ENCODE data around the gene C5orf15.
A peak's percentile ranks its signal among the peaks of the same experiment; 100 is the strongest.

The C5orf15 gene

GRCh38 chr5:133995341-133995740, 26.9 kb upstream of the C5orf15 start:
- TF ChIP-seq, protein P1, sequence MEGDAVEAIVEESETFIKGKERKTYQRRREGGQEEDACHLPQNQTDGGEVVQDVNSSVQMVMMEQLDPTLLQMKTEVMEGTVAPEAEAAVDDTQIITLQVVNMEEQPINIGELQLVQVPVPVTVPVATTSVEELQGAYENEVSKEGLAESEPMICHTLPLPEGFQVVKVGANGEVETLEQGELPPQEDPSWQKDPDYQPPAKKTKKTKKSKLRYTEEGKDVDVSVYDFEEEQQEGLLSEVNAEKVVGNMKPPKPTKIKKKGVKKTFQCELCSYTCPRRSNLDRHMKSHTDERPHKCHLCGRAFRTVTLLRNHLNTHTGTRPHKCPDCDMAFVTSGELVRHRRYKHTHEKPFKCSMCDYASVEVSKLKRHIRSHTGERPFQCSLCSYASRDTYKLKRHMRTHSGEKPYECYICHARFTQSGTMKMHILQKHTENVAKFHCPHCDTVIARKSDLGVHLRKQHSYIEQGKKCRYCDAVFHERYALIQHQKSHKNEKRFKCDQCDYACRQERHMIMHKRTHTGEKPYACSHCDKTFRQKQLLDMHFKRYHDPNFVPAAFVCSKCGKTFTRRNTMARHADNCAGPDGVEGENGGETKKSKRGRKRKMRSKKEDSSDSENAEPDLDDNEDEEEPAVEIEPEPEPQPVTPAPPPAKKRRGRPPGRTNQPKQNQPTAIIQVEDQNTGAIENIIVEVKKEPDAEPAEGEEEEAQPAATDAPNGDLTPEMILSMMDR (IDR thresholded peaks at IDR 0.05; ENCODE audit: low read length): no peak
- no peak for TF ChIP-seq EZH2 (IDR thresholded peaks at IDR 0.05; ENCODE audit: borderline replicate concordance, low read length)
- H2AFZ ChIP-seq (ENCODE audit: low read length): no peak overlapping the region
- 0 out of 2 replicates have a peak, but pooled peaks cover 4% of the 10 kb centered on the region for H3F3A ChIP-seq (ENCODE audit: insufficient read depth, low read length)
- no peaks in the 10 kb centered on the region for H4K20me1 ChIP-seq (ENCODE audit: insufficient read depth, low read length)
- H3K9ac ChIP-seq (ENCODE audit: low read length): peak overlapping the region; percentile 9; the same call in 1 of the 2 replicates
- H3K9me2 ChIP-seq (ENCODE audit: low read depth, low read length): no peaks in the 10 kb centered on the region
- H3K27ac ChIP-seq (ENCODE audit: low read depth, low read length, poor library complexity, severe bottlenecking): peak overlapping the region; percentile 65
- H3K4me2 ChIP-seq (ENCODE audit: low read length): peak overlapping the region; percentile 59
- H3K4me1 ChIP-seq (ENCODE audit: insufficient read depth, low read length, severe bottlenecking): peaks cover 83% of the 10 kb centered on the region
- no peaks in the 10 kb centered on the region for H3K9me3 ChIP-seq (ENCODE audit: low read length)
- peak overlapping the region; percentile 14 for H3K4me3 ChIP-seq (ENCODE audit: low read depth, low read length, poor library complexity, severe bottlenecking)
- peaks cover 19% of the 10 kb centered on the region for H3K36me3 ChIP-seq (ENCODE audit: insufficient read depth, low read length)
- peaks cover 66% of the 10 kb centered on the region for H3K79me2 ChIP-seq (ENCODE audit: insufficient read depth, low read length)
- no peaks in the 10 kb centered on the region for H3K27me3 ChIP-seq (ENCODE audit: insufficient read depth, low read length)

DNA sequence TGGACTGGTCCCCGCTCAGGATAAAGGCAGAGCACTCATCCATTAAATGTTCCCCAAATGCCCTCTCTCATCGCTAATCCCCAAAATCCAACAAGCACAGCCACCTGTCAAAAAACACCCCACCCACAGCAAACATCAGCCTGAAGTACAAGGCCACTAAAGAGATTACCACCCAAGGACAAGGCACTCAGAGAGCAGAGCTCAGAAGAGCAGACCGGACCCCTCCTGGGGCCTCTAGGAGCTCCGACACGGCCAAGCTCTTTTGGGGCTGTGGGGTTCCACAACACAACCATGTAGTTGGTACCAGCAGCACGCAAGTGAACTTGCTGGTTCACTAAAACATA, 26.5 kb upstream of the C5orf15 start:
- H3K4me2 ChIP-seq (ENCODE audit: low read length): peak overlapping the region; percentile 59
- H3K36me3 ChIP-seq (ENCODE audit: insufficient read depth, low read length): peaks cover 23% of the 10 kb centered on the region
- H3K4me1 ChIP-seq (ENCODE audit: insufficient read depth, low read length, severe bottlenecking): peaks cover 83% of the 10 kb centered on the region
- H3F3A ChIP-seq (ENCODE audit: insufficient read depth, low read length): 0 out of 2 replicates have a peak, but pooled peaks cover 4% of the 10 kb centered on the region
- peaks cover 62% of the 10 kb centered on the region for H3K79me2 ChIP-seq (ENCODE audit: insufficient read depth, low read length)
- H3K27me3 ChIP-seq (ENCODE audit: insufficient read depth, low read length): no peaks in the 10 kb centered on the region
- H3K4me3 ChIP-seq (ENCODE audit: low read depth, low read length, poor library complexity, severe bottlenecking): peak overlapping the region; percentile 14
- H4K20me1 ChIP-seq (ENCODE audit: insufficient read depth, low read length): no peaks in the 10 kb centered on the region
- H3K9me2 ChIP-seq (ENCODE audit: low read depth, low read length): no peaks in the 10 kb centered on the region
- H3K9ac ChIP-seq (ENCODE audit: low read length): peak overlapping the region; percentile 9; the same call in 1 of the 2 replicates
- H3K9me3 ChIP-seq (ENCODE audit: low read length): no peaks in the 10 kb centered on the region
- H3K27ac ChIP-seq (ENCODE audit: low read depth, low read length, poor library complexity, severe bottlenecking): peak overlapping the region; percentile 65
- H2AFZ ChIP-seq (ENCODE audit: low read length): no peak overlapping the region
- TF ChIP-seq, protein P1 (IDR thresholded peaks at IDR 0.05; ENCODE audit: low read length): no peak
- TF ChIP-seq EZH2 (IDR thresholded peaks at IDR 0.05; ENCODE audit: borderline replicate concordance, low read length): no peak

DNA sequence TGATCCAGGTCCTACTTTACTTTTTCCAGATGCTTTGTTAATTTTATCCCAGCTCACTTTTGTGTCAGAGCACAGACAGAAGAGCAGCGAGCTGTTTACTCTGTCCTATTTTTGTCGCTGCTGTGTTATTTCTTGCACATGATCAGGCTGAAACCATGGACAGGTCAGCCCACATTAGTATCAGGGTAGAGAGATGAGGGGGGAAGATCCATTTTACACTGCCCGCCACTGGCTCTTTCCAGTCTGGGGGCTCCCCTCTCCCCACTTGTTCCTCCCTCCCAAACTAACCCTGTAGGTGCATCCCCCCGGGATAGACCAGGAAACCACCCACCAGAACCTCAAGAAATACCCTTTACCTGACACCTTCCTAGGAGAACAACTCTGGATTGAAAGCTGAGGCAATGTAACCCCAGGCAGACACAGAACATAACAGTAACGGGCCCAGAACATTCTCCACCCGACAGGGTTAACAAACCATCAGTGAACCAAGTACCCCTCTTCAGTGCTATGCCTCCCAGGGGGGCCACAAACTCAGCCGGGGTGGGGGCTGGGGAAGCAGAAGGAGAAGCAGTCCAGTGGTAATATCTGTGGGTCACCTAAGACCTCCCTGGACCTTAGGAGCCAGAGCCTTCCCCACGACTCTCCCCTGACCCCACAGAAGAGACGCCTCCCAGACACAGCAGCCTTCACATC, 26.0 kb upstream of the C5orf15 start:
- Histone ChIP-seq H3K9me3 (ENCODE audit: low read length) (no peaks in the 10 kb centered on the region), H3F3A (ENCODE audit: insufficient read depth, low read length) (0 out of 2 replicates have a peak, but pooled peaks cover 4% of the 10 kb centered on the region), H3K36me3 (ENCODE audit: insufficient read depth, low read length) (peaks cover 24% of the 10 kb centered on the region; the same call in 1 of the 2 replicates), H3K9me2 (ENCODE audit: low read depth, low read length) (no peaks in the 10 kb centered on the region), H3K79me2 (ENCODE audit: insufficient read depth, low read length) (peaks cover 57% of the 10 kb centered on the region), H3K4me1 (ENCODE audit: insufficient read depth, low read length, severe bottlenecking) (peaks cover 80% of the 10 kb centered on the region), H2AFZ (ENCODE audit: low read length) (no peak overlapping the region), H3K27ac (ENCODE audit: low read depth, low read length, poor library complexity, severe bottlenecking) (peak overlapping the region; percentile 65), H3K4me2 (ENCODE audit: low read length) (peak overlapping the region; percentile 59), H3K9ac (ENCODE audit: low read length) (peak overlapping the region; percentile 9; the same call in 1 of the 2 replicates), H3K27me3 (ENCODE audit: insufficient read depth, low read length) (no peaks in the 10 kb centered on the region), H4K20me1 (ENCODE audit: insufficient read depth, low read length) (no peaks in the 10 kb centered on the region), H3K4me3 (ENCODE audit: low read depth, low read length, poor library complexity, severe bottlenecking) (peak overlapping the region; percentile 14)
- TF ChIP-seq EZH2 (IDR thresholded peaks at IDR 0.05; ENCODE audit: borderline replicate concordance, low read length): no peak
- TF ChIP-seq, protein P1 (IDR thresholded peaks at IDR 0.05; ENCODE audit: low read length): no peak

Data from OCI-LY1 (cell line).